OCI-LY1 (cell line): ENCODE data around the gene SLC39A5.

Experiments used
- H2AFZ ChIP-seq: fragments of 200-600 bp; sonication (generic), shearing (Covaris generic); 2 replicates; pipeline ENCODE4 v1.6.0; 2014; ENCODE audit warnings: antibody characterized with exemption, mild to moderate bottlenecking, low read length
- H3F3A ChIP-seq: fragments of 200-600 bp; sonication (generic), shearing (Covaris generic); 2 replicates; pipeline ENCODE4 v1.6.0; 2014; ENCODE audit warnings: mild to moderate bottlenecking, antibody characterized with exemption, low read length, moderate library complexity; ENCODE audit not compliant: insufficient read depth
- H3K27ac ChIP-seq: fragments of 200-600 bp; sonication (generic); 2 replicates; pipeline ENCODE4 v1.5.1; 2014; ENCODE audit warnings: low read length, mixed run types, mild to moderate bottlenecking, low read depth; ENCODE audit not compliant: poor library complexity, severe bottlenecking
- H3K27me3 ChIP-seq: fragments of 200-600 bp; sonication (generic); 2 replicates; pipeline ENCODE4 v1.6.0; 2014; ENCODE audit warnings: antibody characterized with exemption, mild to moderate bottlenecking, low read length, moderate library complexity; ENCODE audit not compliant: insufficient read depth
- H3K36me3 ChIP-seq: fragments of 200-600 bp; sonication (generic); 2 replicates; pipeline ENCODE4 v1.6.1; 2014; ENCODE audit warnings: mild to moderate bottlenecking, antibody characterized with exemption, low read length, moderate library complexity, mixed read lengths; ENCODE audit not compliant: insufficient read depth
- H3K4me1 ChIP-seq: fragments of 200-600 bp; sonication (generic); 2 replicates; pipeline ENCODE4 v1.5.1; 2014; ENCODE audit warnings: mild to moderate bottlenecking, low read length, moderate library complexity; ENCODE audit not compliant: insufficient read depth, severe bottlenecking
- H3K4me2 ChIP-seq: fragments of 200-600 bp; sonication (generic), shearing (Covaris generic); 2 replicates; pipeline ENCODE4 v1.6.1; 2014; ENCODE audit warnings: low read length
- H3K4me3 ChIP-seq: fragments of 200-600 bp; sonication (generic); 2 replicates; pipeline ENCODE4 v1.5.1; 2014; ENCODE audit warnings: low read length, low read depth, mild to moderate bottlenecking, mixed read lengths; ENCODE audit not compliant: poor library complexity, severe bottlenecking
- H3K79me2 ChIP-seq: fragments of 200-600 bp; shearing (Covaris generic); 2 replicates; pipeline ENCODE4 v1.6.1; 2016; ENCODE audit warnings: mixed run types, low read length, mixed read lengths; ENCODE audit not compliant: insufficient read depth
- H3K9ac ChIP-seq: fragments of 200-600 bp; sonication (generic), shearing (Covaris generic); 2 replicates; pipeline ENCODE4 v1.6.1; 2014; ENCODE audit warnings: mild to moderate bottlenecking, low read length, mixed read lengths
- H3K9me2 ChIP-seq: fragments of 200-600 bp; sonication (generic), shearing (Covaris generic); 2 replicates; pipeline ENCODE4 v1.6.1; 2014; ENCODE audit warnings: low read depth, mild to moderate bottlenecking, low read length, mixed read lengths
- H3K9me3 ChIP-seq: fragments of 200-600 bp; shearing (Covaris generic); 2 replicates; pipeline ENCODE4 v1.6.1; 2014; ENCODE audit warnings: low read length, mixed read lengths
- H4K20me1 ChIP-seq: fragments of 200-600 bp; sonication (generic), shearing (Covaris generic); 2 replicates; pipeline ENCODE4 v1.6.0; 2016; ENCODE audit warnings: mild to moderate bottlenecking, low read length; ENCODE audit not compliant: insufficient read depth
- EZH2 ChIP-seq: fragments of 200-600 bp; sonication (generic), shearing (Covaris generic); IDR thresholded peaks from 2 replicates; pipeline ENCODE4 v1.8.0; 2017; ENCODE audit warnings: borderline replicate concordance, mixed run types, mild to moderate bottlenecking, antibody characterized with exemption, low read length, moderate library complexity, mixed read lengths
- TF ChIP-seq, protein P1 (sequence below): fragments of 200-600 bp; sonication (generic), shearing (Covaris generic); IDR thresholded peaks from 2 replicates; pipeline ENCODE4 v1.5.1; 2017; ENCODE audit warnings: mild to moderate bottlenecking, antibody characterized with exemption, low read length, moderate library complexity, mixed read lengths

Gene SLC39A5

DNA sequence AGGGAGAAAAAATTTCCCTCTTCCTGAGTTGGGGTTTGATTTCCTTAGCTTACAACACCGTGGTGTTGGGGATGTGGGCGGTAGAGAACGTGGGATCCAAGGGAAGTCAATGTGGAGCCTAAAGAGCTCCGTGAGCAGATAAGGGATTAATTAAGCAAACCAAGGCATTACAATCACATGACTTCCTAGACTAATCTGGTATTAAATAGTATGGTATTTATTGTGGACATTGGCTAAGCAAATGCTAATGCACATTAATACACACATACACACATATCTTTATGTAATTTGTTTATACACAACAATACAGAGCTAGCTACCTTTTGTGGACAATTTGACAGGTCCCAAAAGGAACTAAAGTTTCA is 7.3 kb upstream of the SLC39A5 start:
- Histone ChIP-seq H3F3A (no peaks in the 10 kb centered on the region), H3K4me1 (peaks cover 42% of the 10 kb centered on the region), H3K27me3 (no peaks in the 10 kb centered on the region), H3K9me2 (no peaks in the 10 kb centered on the region), H3K9ac (peak overlapping the region; percentile 75), H3K79me2 (0 out of 2 replicates have a peak, but pooled peaks cover 5% of the 10 kb centered on the region), H3K4me3 (peak overlapping the region; percentile 84), H3K36me3 (peaks cover 4% of the 10 kb centered on the region; the same call in 1 of the 2 replicates), H3K4me2 (peak overlapping the region; percentile 95), H3K27ac (peak overlapping the region; percentile 84), H2AFZ (no peak overlapping the region), H3K9me3 (no peaks in the 10 kb centered on the region), H4K20me1 (no peaks in the 10 kb centered on the region)
- TF ChIP-seq, protein P1, sequence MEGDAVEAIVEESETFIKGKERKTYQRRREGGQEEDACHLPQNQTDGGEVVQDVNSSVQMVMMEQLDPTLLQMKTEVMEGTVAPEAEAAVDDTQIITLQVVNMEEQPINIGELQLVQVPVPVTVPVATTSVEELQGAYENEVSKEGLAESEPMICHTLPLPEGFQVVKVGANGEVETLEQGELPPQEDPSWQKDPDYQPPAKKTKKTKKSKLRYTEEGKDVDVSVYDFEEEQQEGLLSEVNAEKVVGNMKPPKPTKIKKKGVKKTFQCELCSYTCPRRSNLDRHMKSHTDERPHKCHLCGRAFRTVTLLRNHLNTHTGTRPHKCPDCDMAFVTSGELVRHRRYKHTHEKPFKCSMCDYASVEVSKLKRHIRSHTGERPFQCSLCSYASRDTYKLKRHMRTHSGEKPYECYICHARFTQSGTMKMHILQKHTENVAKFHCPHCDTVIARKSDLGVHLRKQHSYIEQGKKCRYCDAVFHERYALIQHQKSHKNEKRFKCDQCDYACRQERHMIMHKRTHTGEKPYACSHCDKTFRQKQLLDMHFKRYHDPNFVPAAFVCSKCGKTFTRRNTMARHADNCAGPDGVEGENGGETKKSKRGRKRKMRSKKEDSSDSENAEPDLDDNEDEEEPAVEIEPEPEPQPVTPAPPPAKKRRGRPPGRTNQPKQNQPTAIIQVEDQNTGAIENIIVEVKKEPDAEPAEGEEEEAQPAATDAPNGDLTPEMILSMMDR = no peak
- no peak for TF ChIP-seq EZH2

DNA sequence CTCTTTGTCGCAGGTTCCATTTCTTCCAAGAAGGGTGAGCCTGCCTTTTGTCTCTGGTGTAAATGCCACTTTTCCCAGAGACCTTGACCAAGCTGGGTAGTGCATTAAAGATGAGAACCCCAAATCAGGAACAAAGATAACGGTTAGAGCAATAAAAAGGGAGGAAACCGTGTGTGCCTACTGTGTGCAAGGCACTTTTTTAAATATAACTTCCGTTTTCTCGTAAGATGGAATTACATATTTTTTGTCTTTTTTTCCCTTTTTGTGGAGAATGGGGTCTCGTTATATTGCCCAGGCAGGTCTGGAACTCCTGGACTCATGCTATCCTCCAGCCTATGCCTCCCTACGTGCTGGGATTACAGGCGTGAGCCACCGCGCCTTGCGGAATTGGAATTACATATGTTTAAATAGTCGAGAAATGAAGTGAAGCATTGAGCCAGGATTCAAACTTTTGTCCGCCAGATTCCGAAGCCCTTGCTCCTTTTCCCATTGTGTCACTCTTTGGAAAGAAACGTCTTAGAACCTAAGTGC is 6.2 kb upstream of the SLC39A5 start:
- H3F3A ChIP-seq = no peaks in the 10 kb centered on the region
- H3K36me3 ChIP-seq = no peaks in the 10 kb centered on the region
- no peaks in the 10 kb centered on the region for H3K27me3 ChIP-seq
- no peaks in the 10 kb centered on the region for H3K9me3 ChIP-seq
- no peaks in the 10 kb centered on the region for H4K20me1 ChIP-seq
- peak overlapping the region; percentile 12; the same call in 1 of the 2 replicates for H2AFZ ChIP-seq
- peak overlapping the region; percentile 75 for H3K9ac ChIP-seq
- no peaks in the 10 kb centered on the region for H3K9me2 ChIP-seq
- peaks cover 42% of the 10 kb centered on the region for H3K4me1 ChIP-seq
- TF ChIP-seq, protein P1 = no peak
- no peak for TF ChIP-seq EZH2
- H3K27ac ChIP-seq = peak overlapping the region; percentile 84
- 0 out of 2 replicates have a peak, but pooled peaks cover 5% of the 10 kb centered on the region for H3K79me2 ChIP-seq
- H3K4me2 ChIP-seq = peak overlapping the region; percentile 95
- H3K4me3 ChIP-seq = peak overlapping the region; percentile 84

DNA sequence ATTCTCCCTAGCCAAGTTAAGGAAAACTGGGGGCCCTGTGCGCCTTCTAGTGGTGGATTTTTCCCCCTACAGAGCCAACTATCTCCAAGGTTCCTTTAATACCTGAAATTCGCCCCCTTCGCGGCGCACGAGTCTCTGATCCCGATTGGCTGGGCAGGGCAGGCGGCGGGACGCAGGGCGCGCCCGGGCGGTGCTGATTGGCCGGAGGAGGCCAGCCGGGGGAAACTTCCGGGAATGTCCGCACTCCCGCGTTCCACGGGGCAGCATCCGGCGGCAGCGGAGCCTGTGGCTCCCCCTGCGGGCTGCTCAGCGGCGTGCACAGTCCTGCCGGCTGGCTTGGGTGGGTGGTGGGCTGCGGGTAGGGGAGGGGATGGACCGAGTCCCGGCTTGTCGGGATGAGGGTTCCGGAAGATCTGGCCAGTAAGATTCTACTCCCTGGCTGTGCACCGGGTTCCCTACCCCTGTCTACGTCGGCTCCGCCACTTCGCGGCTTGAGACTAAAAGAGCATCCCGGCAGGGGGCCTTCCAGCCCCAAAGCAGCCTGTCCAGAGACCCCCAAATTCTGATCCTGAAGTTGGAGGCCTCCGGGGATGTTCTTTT is 5.6 kb upstream of the SLC39A5 start, which contains the start of gene NABP2:
TSS of gene NABP2 (plus strand) at position 241 of the 600 bp plus-strand sequence. CDS start 515 bp downstream, outside the sequence.
- Histone ChIP-seq H3K9ac (peak within 1 kb of the TSS; percentile 76), H3K9me2 (no peaks in the 10 kb centered on the region), H3K27ac (peak within 1 kb of the TSS; percentile 84), H3K9me3 (no peaks in the 10 kb centered on the region), H3K4me1 (peaks cover 42% of the 10 kb centered on the region), H3K27me3 (no peaks in the 10 kb centered on the region), H3K79me2 (0 out of 2 replicates have a peak, but pooled peaks cover 5% of the 10 kb centered on the region), H3K4me2 (peak within 1 kb of the TSS; percentile 95), H3F3A (no peaks in the 10 kb centered on the region), H3K36me3 (no peaks in the 10 kb centered on the region), H4K20me1 (no peaks in the 10 kb centered on the region), H3K4me3 (peak within 1 kb of the TSS; percentile 84), H2AFZ (peak within 1 kb of the TSS; percentile 52)
- TF ChIP-seq, protein P1 = peak; percentile 91
- no peak for TF ChIP-seq EZH2
